Prostate gland (tissue), 2 donors: ENCODE data around the gene RBM20.

Source experiments
- CTCF ChIP-seq, 4 experiments: fragments of 200-600 bp in 2 of 4; fragments of 450-650 bp in 2 of 4; sonication (generic) in 2 of 4; IDR thresholded peaks; 1 replicate in 3 of 4; 2 replicates in 1 of 4; pipeline ENCODE4 v1.5.1; 2016 to 2019; ENCODE audit warnings: antibody characterized with exemption in 4 of 4, mild to moderate bottlenecking in 2 of 4, moderate library complexity in 2 of 4
- POLR2AphosphoS5 ChIP-seq: sonication (generic); formaldehyde crosslinking; IDR thresholded peaks from one replicate; pipeline ENCODE4 v1.6.1; 2017; ENCODE audit warnings: antibody characterized with exemption

- TF ChIP-seq CTCF (IDR thresholded peaks at IDR 0.05) (no peak), POLR2AphosphoS5 (peak; percentile 24)
Measured at GRCh38 chr10:110872145-110872983, 228.2 kb downstream of the RBM20 start.
